ENCODE measurements around the gene LENG8. TPM values are rescaled to one million over a fixed set of nuclear protein-coding genes. Genes with fewer than 3 reads are reported as not detected.
"Not testable (repeated sequence)": the region's sequence is repeated elsewhere in the genome, so short reads cannot be mapped to it uniquely, and the experiment has no call there.

The LENG8 gene
- total RNA-seq, 2 experiments from 2014 or later, result 163 to 176 TPM

- intact Hi-C loops (cut with micrococcal nuclease), result no loop called here
Measured at GRCh38 chr19:54482889-54483288, 33.9 kb downstream of the LENG8 start.

GRCh38 chr19:54484451-54484850 is 35.5 kb downstream of the LENG8 start:
- H3K36me3 Mint-ChIP-seq, result no peaks in the 10 kb centered on the region
- H3K4me1 Mint-ChIP-seq (ENCODE audit: low read depth), result peaks cover 5% of the 10 kb centered on the region
- CTCF ChIA-PET, result no interaction called here
- POLR2A ChIA-PET, result no interaction called here
- no peak overlapping the region for H3K27ac Mint-ChIP-seq
- H3K27me3 Mint-ChIP-seq, result peaks cover 16% of the 10 kb centered on the region
- no peaks in the 10 kb centered on the region for H3K9me3 Mint-ChIP-seq
- DNase-seq, result no peak
- H3K4me3 Mint-ChIP-seq, result no peak overlapping the region
- intact Hi-C loops (cut with micrococcal nuclease), result no loop called here

More at GRCh38 chr19:54482889-54483288, 33.9 kb downstream of the LENG8 start:
- peaks cover 5% of the 10 kb centered on the region for H3K4me1 Mint-ChIP-seq (ENCODE audit: low read depth)
- no peaks in the 10 kb centered on the region for H3K9me3 Mint-ChIP-seq
- H3K27ac Mint-ChIP-seq, result no peak overlapping the region
- no peaks in the 10 kb centered on the region for H3K36me3 Mint-ChIP-seq
- CTCF ChIA-PET, result interaction anchor here (0.6 to 6.5 kb wide), 2 partner anchors 101 to 191 kb away, joined by 3 to 77 read pairs; no protein-coding TSS in a partner anchor
- H3K27me3 Mint-ChIP-seq, result peaks cover 19% of the 10 kb centered on the region
- no peak for DNase-seq
- POLR2A ChIA-PET, result no interaction called here
- no peak overlapping the region for H3K4me3 Mint-ChIP-seq

GRCh38 chr19:54485851-54486250 is 36.9 kb downstream of the LENG8 start:
- no peaks in the 10 kb centered on the region for H3K9me3 Mint-ChIP-seq
- no peak overlapping the region for H3K27ac Mint-ChIP-seq
- peaks cover 5% of the 10 kb centered on the region for H3K4me1 Mint-ChIP-seq (ENCODE audit: low read depth)
- no peak for DNase-seq
- POLR2A ChIA-PET, result no interaction called here
- intact Hi-C loops (cut with micrococcal nuclease), result no loop called here
- peaks cover 12% of the 10 kb centered on the region for H3K27me3 Mint-ChIP-seq
- H3K4me3 Mint-ChIP-seq, result no peak overlapping the region
- H3K36me3 Mint-ChIP-seq, result no peaks in the 10 kb centered on the region
- CTCF ChIA-PET, result no interaction called here

GRCh38 chr19:54489341-54489740 is 40.3 kb downstream of the LENG8 start:
- no peaks in the 10 kb centered on the region for H3K9me3 Mint-ChIP-seq

GRCh38 chr19:54489766-54490165 is 40.8 kb downstream of the LENG8 start:
- intact Hi-C loops (cut with micrococcal nuclease), result no loop called here
- H3K27ac Mint-ChIP-seq, result no peak overlapping the region
- CTCF ChIA-PET, result interaction anchor here (1.0 kb wide), 1 partner anchor 8 kb away, joined by 4 read pairs; no protein-coding TSS in a partner anchor
- peaks cover 3% of the 10 kb centered on the region for H3K4me1 Mint-ChIP-seq (ENCODE audit: low read depth)
- no peak for DNase-seq
- H3K36me3 Mint-ChIP-seq, result no peaks in the 10 kb centered on the region
- H3K4me3 Mint-ChIP-seq, result no peak overlapping the region
- POLR2A ChIA-PET, result no interaction called here
- H3K27me3 Mint-ChIP-seq, result peaks cover 16% of the 10 kb centered on the region
- no peaks in the 10 kb centered on the region for H3K9me3 Mint-ChIP-seq

More at GRCh38 chr19:54489341-54489740, 40.3 kb downstream of the LENG8 start:
- H3K27ac Mint-ChIP-seq, result no peak overlapping the region
- CTCF ChIA-PET, result interaction anchor here (1.0 kb wide), 1 partner anchor 8 kb away, joined by 4 read pairs; no protein-coding TSS in a partner anchor
- peaks cover 3% of the 10 kb centered on the region for H3K4me1 Mint-ChIP-seq (ENCODE audit: low read depth)
- H3K4me3 Mint-ChIP-seq, result no peak overlapping the region
- intact Hi-C loops (cut with micrococcal nuclease), result no loop called here
- H3K27me3 Mint-ChIP-seq, result peaks cover 17% of the 10 kb centered on the region
- no peaks in the 10 kb centered on the region for H3K36me3 Mint-ChIP-seq
- no peak for DNase-seq
- POLR2A ChIA-PET, result no interaction called here

- Mint-ChIP-seq H3K27ac (no peak overlapping the region), H3K27me3 (peaks cover 21% of the 10 kb centered on the region), H3K9me3 (no peaks in the 10 kb centered on the region), H3K4me3 (no peak overlapping the region), H3K36me3 (no peaks in the 10 kb centered on the region), H3K4me1 (ENCODE audit: low read depth) (peaks cover 2% of the 10 kb centered on the region)
- CTCF ChIA-PET, result no interaction called here
- DNase-seq, result no peak
- POLR2A ChIA-PET, result no interaction called here
- intact Hi-C loops (cut with micrococcal nuclease), result no loop called here
Measured at GRCh38 chr19:54492568-54492967, 43.6 kb downstream of the LENG8 start.

- H3K36me3 Mint-ChIP-seq; H3K4me1 Mint-ChIP-seq (ENCODE audit: low read depth); DNase-seq; intact Hi-C loops (cut with micrococcal nuclease); CTCF ChIA-PET; POLR2A ChIA-PET; H3K9me3 Mint-ChIP-seq; H3K27ac Mint-ChIP-seq: not testable (repeated sequence)
- Mint-ChIP-seq H3K4me3 (peak overlapping the region; percentile 8), H3K27me3 (peaks cover 22% of the 10 kb centered on the region)
Measured at GRCh38 chr19:54493056-54493455, 44.1 kb downstream of the LENG8 start.

GRCh38 chr19:54493967-54494585 is 45.1 kb downstream of the LENG8 start:
- H3K4me1 Mint-ChIP-seq (ENCODE audit: low read depth), result peaks cover 12% of the 10 kb centered on the region
- H3K27ac Mint-ChIP-seq, result no peak overlapping the region
- intact Hi-C loops (cut with micrococcal nuclease), result no loop called here
- no peak overlapping the region for H3K4me3 Mint-ChIP-seq
- ChIA-PET POLR2A (no interaction called here), CTCF (no interaction called here)
- peaks cover 27% of the 10 kb centered on the region for H3K27me3 Mint-ChIP-seq
- H3K36me3 Mint-ChIP-seq, result no peaks in the 10 kb centered on the region
- H3K9me3 Mint-ChIP-seq, result no peaks in the 10 kb centered on the region
- DNase-seq, result no peak

- Mint-ChIP-seq H3K4me1 (ENCODE audit: low read depth) (peaks cover 15% of the 10 kb centered on the region), H3K27me3 (peaks cover 30% of the 10 kb centered on the region)
- POLR2A ChIA-PET; H3K9me3 Mint-ChIP-seq; DNase-seq; H3K4me3 Mint-ChIP-seq; H3K36me3 Mint-ChIP-seq; intact Hi-C loops (cut with micrococcal nuclease); H3K27ac Mint-ChIP-seq: not testable (repeated sequence)
- CTCF ChIA-PET, result interaction anchor here (0.6 kb wide), 1 partner anchor 103 kb away, joined by 3 read pairs; no protein-coding TSS in a partner anchor
Measured at GRCh38 chr19:54495284-54495683, 46.3 kb downstream of the LENG8 start.

GRCh38 chr19:54497747-54498450 is 48.9 kb downstream of the LENG8 start:
- H3K27me3 Mint-ChIP-seq, result peaks cover 32% of the 10 kb centered on the region
- H3K4me3 Mint-ChIP-seq; H3K9me3 Mint-ChIP-seq; H3K36me3 Mint-ChIP-seq; H3K27ac Mint-ChIP-seq; CTCF ChIA-PET; POLR2A ChIA-PET; intact Hi-C loops (cut with micrococcal nuclease): not testable (repeated sequence)
- peaks cover 20% of the 10 kb centered on the region for H3K4me1 Mint-ChIP-seq (ENCODE audit: low read depth)
- peak; percentile 41 for DNase-seq

- POLR2A ChIA-PET; DNase-seq; H3K36me3 Mint-ChIP-seq; CTCF ChIA-PET; intact Hi-C loops (cut with micrococcal nuclease); H3K27ac Mint-ChIP-seq; H3K4me3 Mint-ChIP-seq; H3K9me3 Mint-ChIP-seq: not testable (repeated sequence)
- peaks cover 29% of the 10 kb centered on the region for H3K27me3 Mint-ChIP-seq
- peaks cover 20% of the 10 kb centered on the region for H3K4me1 Mint-ChIP-seq (ENCODE audit: low read depth)
Measured at GRCh38 chr19:54498451-54498772, 49.4 kb downstream of the LENG8 start.

- peak within 1 kb of the TSS; percentile 23 for H3K4me3 Mint-ChIP-seq
- H3K27ac Mint-ChIP-seq, result no peak within 1 kb of the TSS
- intact Hi-C loops (cut with micrococcal nuclease), result no loop called here
Measured at GRCh38 chr19:54502518-54503048, 53.6 kb downstream of the LENG8 start, which contains the start of gene LAIR2. TSS of gene LAIR2 (plus strand) at chr19:54502831. CDS start at chr19:54502919, 88 bp downstream.

More at GRCh38 chr19:54502518-54503048, 53.6 kb downstream of the LENG8 start, which contains the start of gene LAIR2:
- H3K9me3 Mint-ChIP-seq, result no peaks in the 10 kb centered on the region
- CTCF ChIA-PET, result no interaction called here
- POLR2A ChIA-PET, result no interaction called here
- peaks cover 28% of the 10 kb centered on the region for H3K27me3 Mint-ChIP-seq
- DNase-seq, result peak; percentile 32
- no peaks in the 10 kb centered on the region for H3K36me3 Mint-ChIP-seq
- peaks cover 28% of the 10 kb centered on the region for H3K4me1 Mint-ChIP-seq (ENCODE audit: low read depth)
